ENCODE measurements around the gene CDH3.

Gene CDH3

DNA sequence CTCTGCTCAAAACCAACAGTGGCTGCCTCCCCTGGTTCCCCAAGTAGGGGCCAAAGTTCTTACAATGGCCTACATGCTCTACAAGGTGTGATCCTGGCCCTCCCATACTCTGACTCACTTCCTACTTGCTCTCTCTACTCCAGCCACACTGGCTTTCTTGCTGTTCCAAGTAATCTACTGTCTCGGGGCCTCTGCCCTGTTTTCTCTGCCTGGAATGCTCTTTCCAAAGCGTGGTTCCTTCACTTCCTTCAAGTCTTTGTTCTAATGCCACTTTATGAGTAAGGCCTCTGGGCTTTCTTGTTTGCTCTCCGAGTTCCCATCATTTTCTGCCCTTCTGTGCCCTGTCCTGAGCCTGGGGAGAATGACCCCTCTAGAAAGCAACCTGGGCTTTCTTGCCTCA, 4.1 kb upstream of the CDH3 start:
- TF ChIP-seq EP300 (IDR thresholded peaks at IDR 0.05; ENCODE audit: borderline replicate concordance) (no peak), EGR1 (IDR thresholded peaks at IDR 0.05) (no peak), FOXM1 (IDR thresholded peaks at IDR 0.05; ENCODE audit: borderline replicate concordance, low read depth) (no peak), YY1 (IDR thresholded peaks at IDR 0.05; ENCODE audit: low read depth) (no peak), TEAD4 (IDR thresholded peaks at IDR 0.05) (no peak), TAF1 (IDR thresholded peaks at IDR 0.05; ENCODE audit: low read depth) (no peak), TCF12 (IDR thresholded peaks at IDR 0.05; ENCODE audit: low read depth) (no peak), REST (IDR thresholded peaks at IDR 0.05; ENCODE audit: low read depth) (no peak), NFIC (IDR thresholded peaks at IDR 0.05) (no peak), RAD21 (IDR thresholded peaks at IDR 0.05; ENCODE audit: low read depth) (no peak)

- TF ChIP-seq USF1 (IDR thresholded peaks at IDR 0.05) (no peak), TCF12 (IDR thresholded peaks at IDR 0.05; ENCODE audit: low read depth) (no peak), ZBTB7A (IDR thresholded peaks at IDR 0.05; ENCODE audit: low read depth) (no peak), YY1 (IDR thresholded peaks at IDR 0.05; ENCODE audit: low read depth) (no peak), RAD21 (IDR thresholded peaks at IDR 0.05; ENCODE audit: low read depth) (no peak), EP300 (IDR thresholded peaks at IDR 0.05; ENCODE audit: borderline replicate concordance) (no peak), TEAD4 (IDR thresholded peaks at IDR 0.05) (no peak), REST (IDR thresholded peaks at IDR 0.05; ENCODE audit: low read depth) (no peak), EGR1 (IDR thresholded peaks at IDR 0.05) (no peak), MAX (IDR thresholded peaks at IDR 0.05) (no peak)
Measured at GRCh38 chr16:68642047-68642435, 3.1 kb upstream of the CDH3 start.

- no peak for TF ChIP-seq YY1 (IDR thresholded peaks at IDR 0.05; ENCODE audit: low read depth)
- no peak for TF ChIP-seq EGR1 (IDR thresholded peaks at IDR 0.05)
- no peak for TF ChIP-seq USF1 (IDR thresholded peaks at IDR 0.05)
- TF ChIP-seq MAX (IDR thresholded peaks at IDR 0.05), result no peak
- no peak for TF ChIP-seq EP300 (IDR thresholded peaks at IDR 0.05; ENCODE audit: borderline replicate concordance)
- TF ChIP-seq TEAD4 (IDR thresholded peaks at IDR 0.05), result no peak
- TF ChIP-seq NFIC (IDR thresholded peaks at IDR 0.05), result no peak
- no peak for TF ChIP-seq CREB1 (IDR thresholded peaks at IDR 0.05; ENCODE audit: low read depth)
- no peak for TF ChIP-seq FOXM1 (IDR thresholded peaks at IDR 0.05; ENCODE audit: borderline replicate concordance, low read depth)
- no peak for TF ChIP-seq CEBPB (IDR thresholded peaks at IDR 0.05)
- no peak for TF ChIP-seq RAD21 (IDR thresholded peaks at IDR 0.05; ENCODE audit: low read depth)
- no peak for TF ChIP-seq TAF1 (IDR thresholded peaks at IDR 0.05; ENCODE audit: low read depth)
Measured at GRCh38 chr16:68642436-68643101, 2.5 kb upstream of the CDH3 start.

DNA sequence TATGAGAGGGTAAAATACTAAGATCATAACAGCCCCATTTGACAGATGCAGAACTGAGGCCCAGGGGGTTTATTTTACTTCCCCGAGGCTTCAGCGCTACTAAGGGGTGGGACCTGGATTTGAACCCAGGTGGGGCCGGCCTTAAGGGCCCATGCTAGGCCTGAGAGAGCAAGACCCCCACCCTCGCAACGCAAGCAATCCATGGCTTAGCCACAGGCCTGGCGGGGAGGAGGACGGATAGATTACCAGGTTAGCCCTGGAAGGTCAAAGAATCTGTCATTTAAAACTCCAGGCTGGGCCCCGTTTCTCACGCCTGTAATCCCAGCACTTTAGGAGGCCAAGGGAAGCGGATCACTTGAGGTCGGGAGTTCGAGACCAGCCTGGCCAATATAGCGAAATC, 1.9 kb upstream of the CDH3 start:
- TF ChIP-seq REST (IDR thresholded peaks at IDR 0.05; ENCODE audit: low read depth) (no peak), NFIC (IDR thresholded peaks at IDR 0.05) (no peak), TAF1 (IDR thresholded peaks at IDR 0.05; ENCODE audit: low read depth) (no peak), YY1 (IDR thresholded peaks at IDR 0.05; ENCODE audit: low read depth) (no peak), ZBTB7A (IDR thresholded peaks at IDR 0.05; ENCODE audit: low read depth) (no peak), RAD21 (IDR thresholded peaks at IDR 0.05; ENCODE audit: low read depth) (no peak), TEAD4 (IDR thresholded peaks at IDR 0.05) (no peak), CREB1 (IDR thresholded peaks at IDR 0.05; ENCODE audit: low read depth) (no peak), MAX (IDR thresholded peaks at IDR 0.05) (no peak), EGR1 (IDR thresholded peaks at IDR 0.05) (no peak), USF1 (IDR thresholded peaks at IDR 0.05) (no peak), EP300 (IDR thresholded peaks at IDR 0.05; ENCODE audit: borderline replicate concordance) (no peak), TCF12 (IDR thresholded peaks at IDR 0.05; ENCODE audit: low read depth) (no peak), FOXM1 (IDR thresholded peaks at IDR 0.05; ENCODE audit: borderline replicate concordance, low read depth) (no peak), CEBPB (IDR thresholded peaks at IDR 0.05) (no peak)

Measured in Ishikawa (cell line).